Endothelial cell (in vitro differentiated cells): ENCODE data around the gene METRNL. TPM values are rescaled to one million over a fixed set of nuclear protein-coding genes. Genes with fewer than 3 reads are reported as not detected.

Experiments
- DNase-seq: peaks from one replicate; pipeline ENCODE4 v3.0.0; 2021; ENCODE audit warnings: low spot score
- H3K27ac Mint-ChIP-seq: one replicate; pipeline ENCODE4 v1.8.0; 2021; ENCODE audit warnings: mixed read lengths, inconsistent platforms; ENCODE audit not compliant: unreplicated experiment
- H3K27me3 Mint-ChIP-seq: one replicate; pipeline ENCODE4 v1.8.0; 2021; ENCODE audit warnings: mild to moderate bottlenecking, moderate library complexity, mixed read lengths, inconsistent platforms; ENCODE audit not compliant: unreplicated experiment
- H3K36me3 Mint-ChIP-seq: one replicate; pipeline ENCODE4 v1.8.0; 2021; ENCODE audit warnings: mild to moderate bottlenecking, low read depth, mixed read lengths, inconsistent platforms; ENCODE audit not compliant: unreplicated experiment
- H3K4me1 Mint-ChIP-seq: one replicate; pipeline ENCODE4 v1.8.0; 2021; ENCODE audit warnings: mild to moderate bottlenecking, mixed read lengths, inconsistent platforms; ENCODE audit not compliant: unreplicated experiment
- H3K4me3 Mint-ChIP-seq: one replicate; pipeline ENCODE4 v1.8.0; 2021; ENCODE audit warnings: mild to moderate bottlenecking, mixed read lengths, inconsistent platforms; ENCODE audit not compliant: unreplicated experiment
- H3K9me3 Mint-ChIP-seq: one replicate; pipeline ENCODE4 v1.8.0; 2021; ENCODE audit warnings: mixed read lengths, inconsistent platforms; ENCODE audit not compliant: unreplicated experiment
- CTCF ChIP-seq: fragments of 200-600 bp; sonication (generic); IDR thresholded peaks from one replicate; pipeline ENCODE4 v1.5.0; 2021; ENCODE audit warnings: antibody characterized with exemption; ENCODE audit not compliant: unreplicated experiment
- total RNA-seq: library from RNA; stranded (reverse); fragmentation: NEBNext Ultra II Directional; extraction: Animal tissue kit (Norgen Biotek cat#: 25700); gene quantifications from one replicate; pipeline ENCODE4 v1.2.1, GENCODE V29; 2021; ENCODE audit not compliant: unreplicated experiment

Gene METRNL
- total RNA-seq, 1 donor from 2014 or later = 5.3 TPM

- Mint-ChIP-seq H3K4me3 (no peak overlapping the region), H3K27ac (no peak overlapping the region), H3K27me3 (peaks cover 1% of the 10 kb centered on the region), H3K4me1 (no peaks in the 10 kb centered on the region), H3K9me3 (no peaks in the 10 kb centered on the region), H3K36me3 (peaks cover 3% of the 10 kb centered on the region)
- no peak for DNase-seq
- no peak for TF ChIP-seq CTCF
Observed at GRCh38 chr17:83093506-83093905, 14.1 kb downstream of the METRNL start.

- no peak for TF ChIP-seq CTCF
- peaks cover 1% of the 10 kb centered on the region for H3K27me3 Mint-ChIP-seq
- H3K36me3 Mint-ChIP-seq = peaks cover 3% of the 10 kb centered on the region
- no peak for DNase-seq
- H3K27ac Mint-ChIP-seq = no peak overlapping the region
- no peaks in the 10 kb centered on the region for H3K4me1 Mint-ChIP-seq
- no peak overlapping the region for H3K4me3 Mint-ChIP-seq
- H3K9me3 Mint-ChIP-seq = no peaks in the 10 kb centered on the region
Observed at GRCh38 chr17:83094291-83094690, 14.9 kb downstream of the METRNL start.

GRCh38 chr17:83095016-83095415 lies 15.6 kb downstream of the METRNL start:
- Mint-ChIP-seq H3K9me3 (no peaks in the 10 kb centered on the region), H3K4me1 (no peaks in the 10 kb centered on the region), H3K27me3 (peaks cover 1% of the 10 kb centered on the region), H3K4me3 (no peak overlapping the region), H3K27ac (no peak overlapping the region), H3K36me3 (peaks cover 3% of the 10 kb centered on the region)
- no peak for DNase-seq
- no peak for TF ChIP-seq CTCF

DNA sequence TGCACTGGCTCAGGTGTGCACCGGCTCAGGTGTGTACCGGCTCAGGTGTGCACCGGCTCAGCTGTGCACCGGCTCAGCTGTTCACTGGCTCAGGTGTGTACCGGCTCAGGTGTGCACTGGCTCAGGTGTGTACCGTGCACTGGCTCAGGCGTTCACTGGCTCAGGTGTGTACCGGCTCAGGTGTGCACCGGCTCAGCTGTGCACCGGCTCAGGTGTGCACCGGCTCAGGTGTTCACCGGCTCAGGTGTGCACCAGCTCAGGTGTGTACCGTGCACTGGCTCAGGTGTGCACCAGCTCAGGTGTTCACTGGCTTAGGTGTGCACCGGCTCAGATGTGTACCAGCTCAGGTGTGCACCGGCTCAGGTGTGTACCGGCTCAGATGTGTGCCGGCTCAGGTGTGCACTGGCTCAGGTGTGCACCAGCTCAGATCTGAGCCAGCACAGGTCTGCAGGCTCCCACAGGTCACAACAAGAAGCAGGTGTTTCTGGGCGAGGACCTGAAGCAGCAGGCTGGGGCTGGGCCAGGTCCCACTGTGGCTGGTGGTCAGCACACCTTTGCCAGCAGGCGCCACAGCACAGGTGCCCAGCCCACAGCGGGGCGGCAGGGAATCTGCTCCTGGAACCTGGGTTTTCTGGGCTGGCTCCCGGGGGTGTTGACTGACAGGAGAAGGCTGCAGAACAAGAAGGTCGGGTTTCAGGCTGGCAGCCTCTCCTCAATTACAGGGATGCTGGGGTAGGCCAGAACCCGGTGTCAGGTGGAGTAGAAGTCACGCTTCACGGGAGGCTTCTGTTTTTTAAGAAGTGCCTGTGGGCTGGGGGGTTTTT lies 17.2 kb downstream of the METRNL start:
- Mint-ChIP-seq H3K36me3 (peaks cover 3% of the 10 kb centered on the region), H3K9me3 (no peaks in the 10 kb centered on the region), H3K4me3 (no peak overlapping the region), H3K27ac (no peak overlapping the region), H3K27me3 (peaks cover 1% of the 10 kb centered on the region), H3K4me1 (no peaks in the 10 kb centered on the region)
- DNase-seq = no peak
- TF ChIP-seq CTCF = no peak

- no peak overlapping the region for H3K4me3 Mint-ChIP-seq
- no peaks in the 10 kb centered on the region for H3K4me1 Mint-ChIP-seq
- no peak overlapping the region for H3K27ac Mint-ChIP-seq
- DNase-seq = no peak
- no peaks in the 10 kb centered on the region for H3K27me3 Mint-ChIP-seq
- no peak for TF ChIP-seq CTCF
- peaks cover 3% of the 10 kb centered on the region for H3K36me3 Mint-ChIP-seq
- no peaks in the 10 kb centered on the region for H3K9me3 Mint-ChIP-seq
Observed at GRCh38 chr17:83097831-83098230, 18.4 kb downstream of the METRNL start.
